KMS-11 (cell line): ENCODE measurements around the gene ADAT1.
A peak's percentile ranks its signal among the peaks of the same experiment; 100 is the strongest.

Experiments
- H2AFZ ChIP-seq: fragments of 200-600 bp; sonication (generic); 2 replicates; pipeline ENCODE4 v1.6.1; 2016; ENCODE audit warnings: antibody characterized with exemption, mixed run types, low read depth
- H3K27ac ChIP-seq: fragments of 200-600 bp; sonication (generic); 2 replicates; pipeline ENCODE4 v1.6.1; 2016; ENCODE audit warnings: mild to moderate bottlenecking, mixed run types
- H3K27me3 ChIP-seq: fragments of 200-600 bp; sonication (generic); 2 replicates; pipeline ENCODE4 v1.6.1; 2017; ENCODE audit warnings: mild to moderate bottlenecking, low read depth, mixed run types, moderate library complexity; ENCODE audit not compliant: insufficient read depth
- H3K36me3 ChIP-seq: fragments of 200-600 bp; sonication (generic); 2 replicates; pipeline ENCODE4 v1.6.1; 2017; ENCODE audit warnings: mild to moderate bottlenecking, mixed run types; ENCODE audit not compliant: insufficient read depth
- H3K4me1 ChIP-seq: fragments of 200-600 bp; sonication (generic); 2 replicates; pipeline ENCODE4 v1.6.1; 2016; ENCODE audit warnings: mild to moderate bottlenecking, low read depth, mixed run types; ENCODE audit not compliant: poor library complexity, severe bottlenecking
- H3K4me2 ChIP-seq: fragments of 200-600 bp; sonication (generic); 2 replicates; pipeline ENCODE4 v1.7.0; 2016; ENCODE audit warnings: mild to moderate bottlenecking, mixed run types
- H3K4me3 ChIP-seq: fragments of 200-600 bp; sonication (generic); IDR thresholded peaks from 2 replicates; pipeline ENCODE4 v1.6.1; 2017; ENCODE audit warnings: low read depth, low read length, mixed read lengths; ENCODE audit not compliant: insufficient read depth
- H3K79me2 ChIP-seq: fragments of 200-600 bp; sonication (generic); 2 replicates; pipeline ENCODE4 v1.6.1; 2016; ENCODE audit warnings: low read depth, mixed run types; ENCODE audit not compliant: insufficient read depth
- H3K9ac ChIP-seq: fragments of 200-600 bp; sonication (generic); 2 replicates; pipeline ENCODE4 v1.6.1; 2016; ENCODE audit warnings: mild to moderate bottlenecking, mixed run types
- H4K20me1 ChIP-seq: fragments of 200-600 bp; sonication (generic); 2 replicates; pipeline ENCODE4 v1.6.1; 2016; ENCODE audit warnings: mild to moderate bottlenecking, mixed run types; ENCODE audit not compliant: insufficient read depth
- TF ChIP-seq, protein P1 (sequence below): fragments of 200-600 bp; sonication (generic); conservative IDR thresholded peaks from 2 replicates; pipeline ENCODE4 v1.6.1; 2017; ENCODE audit warnings: low read depth, mild to moderate bottlenecking, antibody characterized with exemption, low read length, moderate library complexity, mixed read lengths

ADAT1 gene

GRCh38 chr16:75658175-75658574 lies 35.1 kb upstream of the ADAT1 start:
- Histone ChIP-seq H3K79me2 (peaks cover 12% of the 10 kb centered on the region), H3K36me3 (peaks cover 11% of the 10 kb centered on the region; the same call in 1 of the 2 replicates)

GRCh38 chr16:75653922-75654321 lies 30.8 kb upstream of the ADAT1 start:
- no peak overlapping the region for H3K9ac ChIP-seq
- H3K27ac ChIP-seq, result no peak overlapping the region
- H3K79me2 ChIP-seq, result peaks cover 55% of the 10 kb centered on the region
- peaks cover 11% of the 10 kb centered on the region; the same call in 1 of the 2 replicates for H3K36me3 ChIP-seq
- no peak overlapping the region for H2AFZ ChIP-seq
- H4K20me1 ChIP-seq, result peaks cover 17% of the 10 kb centered on the region; the same call in 1 of the 2 replicates
- no peaks in the 10 kb centered on the region for H3K27me3 ChIP-seq
- TF ChIP-seq, protein P1, sequence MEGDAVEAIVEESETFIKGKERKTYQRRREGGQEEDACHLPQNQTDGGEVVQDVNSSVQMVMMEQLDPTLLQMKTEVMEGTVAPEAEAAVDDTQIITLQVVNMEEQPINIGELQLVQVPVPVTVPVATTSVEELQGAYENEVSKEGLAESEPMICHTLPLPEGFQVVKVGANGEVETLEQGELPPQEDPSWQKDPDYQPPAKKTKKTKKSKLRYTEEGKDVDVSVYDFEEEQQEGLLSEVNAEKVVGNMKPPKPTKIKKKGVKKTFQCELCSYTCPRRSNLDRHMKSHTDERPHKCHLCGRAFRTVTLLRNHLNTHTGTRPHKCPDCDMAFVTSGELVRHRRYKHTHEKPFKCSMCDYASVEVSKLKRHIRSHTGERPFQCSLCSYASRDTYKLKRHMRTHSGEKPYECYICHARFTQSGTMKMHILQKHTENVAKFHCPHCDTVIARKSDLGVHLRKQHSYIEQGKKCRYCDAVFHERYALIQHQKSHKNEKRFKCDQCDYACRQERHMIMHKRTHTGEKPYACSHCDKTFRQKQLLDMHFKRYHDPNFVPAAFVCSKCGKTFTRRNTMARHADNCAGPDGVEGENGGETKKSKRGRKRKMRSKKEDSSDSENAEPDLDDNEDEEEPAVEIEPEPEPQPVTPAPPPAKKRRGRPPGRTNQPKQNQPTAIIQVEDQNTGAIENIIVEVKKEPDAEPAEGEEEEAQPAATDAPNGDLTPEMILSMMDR, result no peak
- peaks cover 42% of the 10 kb centered on the region for H3K4me1 ChIP-seq
- no peak overlapping the region for H3K4me2 ChIP-seq
- no peak overlapping the region for H3K4me3 ChIP-seq

More at GRCh38 chr16:75658175-75658574, 35.1 kb upstream of the ADAT1 start:
- Histone ChIP-seq H4K20me1 (0 out of 2 replicates have a peak, but pooled peaks cover under 1% of the 10 kb centered on the region), H2AFZ (no peak overlapping the region), H3K4me1 (peaks cover 5% of the 10 kb centered on the region), H3K4me3 (no peak overlapping the region), H3K4me2 (no peak overlapping the region), H3K27me3 (no peaks in the 10 kb centered on the region), H3K27ac (no peak overlapping the region), H3K9ac (no peak overlapping the region)
- TF ChIP-seq, protein P1, result no peak

DNA sequence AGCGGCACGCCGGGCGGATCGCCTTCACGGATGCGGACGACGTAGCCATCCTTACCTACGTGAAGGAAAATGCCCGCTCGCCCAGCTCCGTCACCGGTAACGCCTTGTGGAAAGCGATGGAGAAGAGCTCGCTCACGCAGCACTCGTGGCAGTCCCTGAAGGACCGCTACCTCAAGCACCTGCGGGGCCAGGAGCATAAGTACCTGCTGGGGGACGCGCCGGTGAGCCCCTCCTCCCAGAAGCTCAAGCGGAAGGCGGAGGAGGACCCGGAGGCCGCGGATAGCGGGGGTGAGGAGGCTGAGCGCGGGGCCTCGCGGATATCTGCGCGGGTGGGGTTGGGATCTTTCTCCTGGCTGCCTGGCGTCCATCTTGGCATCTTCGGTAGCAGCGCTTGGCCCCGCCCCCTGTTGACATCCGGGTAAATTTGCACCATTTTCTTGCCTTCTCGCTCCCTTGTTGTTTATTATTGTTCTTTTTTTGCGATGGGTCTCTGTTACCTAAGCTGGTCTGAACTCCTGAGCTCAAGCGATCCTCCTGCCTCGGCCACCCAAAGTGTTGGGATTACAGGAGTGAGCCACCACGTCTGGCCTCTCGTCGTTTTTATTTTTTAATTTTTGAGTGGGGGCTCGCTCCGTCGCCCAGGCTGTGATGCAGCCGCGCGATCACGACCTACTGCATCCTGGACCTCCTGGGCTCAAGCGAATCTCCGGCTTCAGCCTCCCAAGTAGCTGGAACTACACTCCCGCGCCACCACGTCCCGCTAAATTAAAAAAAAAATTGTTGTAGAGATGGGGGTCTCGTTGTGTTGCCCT lies 25.4 kb upstream of the ADAT1 start:
- H3K79me2 ChIP-seq, result peaks cover 95% of the 10 kb centered on the region
- peaks cover 3% of the 10 kb centered on the region; the same call in 1 of the 2 replicates for H3K36me3 ChIP-seq
- no peaks in the 10 kb centered on the region for H3K27me3 ChIP-seq
- peaks cover 17% of the 10 kb centered on the region; the same call in 1 of the 2 replicates for H4K20me1 ChIP-seq
- H3K4me3 ChIP-seq, result peak overlapping the region; percentile 4
- peak overlapping the region; percentile 91 for H3K9ac ChIP-seq
- peak overlapping the region; percentile 59 for H2AFZ ChIP-seq
- H3K4me2 ChIP-seq, result peak overlapping the region; percentile 98
- peak overlapping the region; percentile 77 for H3K27ac ChIP-seq
- H3K4me1 ChIP-seq, result peaks cover 61% of the 10 kb centered on the region
- TF ChIP-seq, protein P1, result 0 out of 2 replicates have a peak, but pooled peaks have one; percentile 8

GRCh38 chr16:75647492-75648264 lies 24.6 kb upstream of the ADAT1 start, which contains the start of the genes KARS1 and TERF2IP:
Gene KARS1 (minus strand): TSS chr16:75647665. CDS start chr16:75647639, 26 bp downstream.
Gene TERF2IP (plus strand): TSS chr16:75647773. CDS start chr16:75647883, 110 bp downstream.
- Histone ChIP-seq H2AFZ (peak within 1 kb of the TSS; percentile 59), H3K4me3 (peak within 1 kb of the TSS; percentile 4), H3K4me2 (peak within 1 kb of the TSS; percentile 98), H4K20me1 (peaks cover 13% of the 10 kb centered on the region; the same call in 1 of the 2 replicates), H3K79me2 (peaks cover 95% of the 10 kb centered on the region), H3K27me3 (no peaks in the 10 kb centered on the region), H3K27ac (peak within 1 kb of the TSS; percentile 77), H3K4me1 (peaks cover 53% of the 10 kb centered on the region), H3K36me3 (peaks cover 3% of the 10 kb centered on the region; the same call in 1 of the 2 replicates), H3K9ac (peak within 1 kb of the TSS; percentile 91)
- TF ChIP-seq, protein P1, result no peak
